Kidney (tissue), 14 donors: Measurements from ENCODE around the gene GPC6. TPM values are rescaled to one million over a fixed set of nuclear protein-coding genes. Genes with fewer than 3 reads are reported as not detected.

Experiments
- DNase-seq, 5 donors: peaks; one replicate each; pipeline ENCODE4 v3.0.0-alpha.2; 2013 to 2020
- FAIRE-seq: peaks from 2 replicates; lab custom pipeline; 2012; peaks lifted over from hg19 to GRCh38; lab: Jason Lieb, UNC
- H3K27ac ChIP-seq, 2 donors: one replicate each; pipeline ENCODE4 v1.7.0; 2013; ENCODE audit warnings: low read depth in 2 of 2, low read length in 2 of 2, inconsistent platforms in 1 of 2
- H3K27me3 ChIP-seq: one replicate; pipeline ENCODE4 v1.7.1; 2013; ENCODE audit warnings: low read length, inconsistent platforms; ENCODE audit not compliant: control insufficient read depth, insufficient read depth
- H3K36me3 ChIP-seq, 3 donors: one replicate each; pipeline versions ENCODE4 v1.7.0 to v1.7.1; 2013; ENCODE audit warnings: low read length in 3 of 3, control low read depth in 1 of 3, inconsistent platforms in 1 of 3; ENCODE audit not compliant: insufficient read depth in 3 of 3, control insufficient read depth in 2 of 3
- H3K4me1 ChIP-seq, 3 donors: one replicate each; pipeline versions ENCODE4 v1.7.0 to v1.7.1; 2013; ENCODE audit warnings: low read length in 3 of 3, inconsistent platforms in 1 of 3, low read depth in 1 of 3; ENCODE audit not compliant: control insufficient read depth in 2 of 3, insufficient read depth in 2 of 3
- H3K4me3 ChIP-seq, 3 donors: one replicate each; pipeline versions ENCODE4 v1.7.0 to v1.8.1; 2013; ENCODE audit warnings: low read length in 3 of 3, control low read depth in 1 of 3, inconsistent platforms in 1 of 3
- H3K9ac ChIP-seq, 3 donors: one replicate each; pipeline versions ENCODE4 v1.7.0 to v1.7.1; 2013; ENCODE audit warnings: low read length in 3 of 3, control low read depth in 1 of 3, inconsistent platforms in 1 of 3
- H3K9me3 ChIP-seq, 3 donors: one replicate each; pipeline versions ENCODE4 v1.7.0 to v1.7.1; 2013; ENCODE audit warnings: low read length in 3 of 3, control low read depth in 1 of 3, inconsistent platforms in 1 of 3; ENCODE audit not compliant: control insufficient read depth in 2 of 3, insufficient read depth in 1 of 3
- intact Hi-C: fragments of 100-400 bp; cut with DNase I; formaldehyde crosslinking; loops from one replicate; pipeline ENCODE4 v1.11.1; 2022
- polyA plus RNA-seq: library from polyadenylated mRNA; stranded (reverse); fragments of 350-450 nt; fragmentation: Illumina TruSeq; extraction: RNeasy Lipid Tissue Mini Kit (QIAGEN cat#74804); gene quantifications from one replicate; pipeline ENCODE4 v1.2.3, GENCODE V29; 2014; ENCODE audit warnings: low read depth, low replicate concordance; ENCODE audit not compliant: insufficient read depth
- total RNA-seq: library from RNA; stranded (reverse); fragmentation: NEBNext Ultra II Directional; extraction: Animal tissue kit (Norgen Biotek cat#: 25700); gene quantifications from one replicate; pipeline ENCODE4 v1.2.1, GENCODE V29; 2021
- TF ChIP-seq, protein P1 (sequence below): IDR thresholded peaks from 3 replicates; pipeline ENCODE4 v1.5.1; 2012; ENCODE audit warnings: mild to moderate bottlenecking, moderate library complexity, borderline replicate concordance; ENCODE audit not compliant: insufficient read depth; ENCODE audit errors: extremely low read depth
- donor health status: control.
- donor health status: control.
- donor health status: control.
- donor health status: control.
- donor health status: control.
- donor health status: DM: yes; HTN: yes; CAD: no.
- donor health status: Normal renal cell carcinoma (clear cell type).

Gene GPC6
- total and polyA plus RNA-seq, 2 donors from 2014 or later = 6.2 to 15.5 TPM

DNA sequence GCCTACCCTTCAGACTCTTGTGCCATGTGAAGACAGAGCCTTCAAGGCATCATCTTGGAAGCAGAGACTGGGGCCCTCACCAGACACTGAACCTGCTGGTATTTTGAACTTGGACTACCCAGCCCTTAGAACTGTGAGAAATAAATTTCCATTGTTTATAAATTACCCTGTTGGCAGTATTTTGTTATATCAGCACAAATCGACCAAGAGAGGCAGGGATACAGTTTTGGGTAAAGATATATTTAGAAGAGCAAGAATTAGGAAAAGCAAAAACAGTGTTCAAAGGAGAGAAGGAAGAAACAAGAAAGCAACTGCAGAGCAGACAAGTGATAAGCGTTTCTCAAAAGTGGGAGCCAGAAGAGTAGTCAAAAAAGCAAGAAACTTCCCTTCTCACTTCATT, 652.1 kb downstream of the GPC6 start:
- Histone ChIP-seq H3K4me3 (no peak overlapping the region), H3K4me1 (no peaks in the 10 kb centered on the region), H3K9ac (no peak overlapping the region), H3K27me3 (no peaks in the 10 kb centered on the region), H3K27ac (no peak overlapping the region), H3K36me3 (no peaks in the 10 kb centered on the region), H3K9me3 (peaks cover 0 to 6% (median 0%) of the 10 kb centered on the region in 3 donors)
- FAIRE-seq = no peak
- TF ChIP-seq, protein P1, sequence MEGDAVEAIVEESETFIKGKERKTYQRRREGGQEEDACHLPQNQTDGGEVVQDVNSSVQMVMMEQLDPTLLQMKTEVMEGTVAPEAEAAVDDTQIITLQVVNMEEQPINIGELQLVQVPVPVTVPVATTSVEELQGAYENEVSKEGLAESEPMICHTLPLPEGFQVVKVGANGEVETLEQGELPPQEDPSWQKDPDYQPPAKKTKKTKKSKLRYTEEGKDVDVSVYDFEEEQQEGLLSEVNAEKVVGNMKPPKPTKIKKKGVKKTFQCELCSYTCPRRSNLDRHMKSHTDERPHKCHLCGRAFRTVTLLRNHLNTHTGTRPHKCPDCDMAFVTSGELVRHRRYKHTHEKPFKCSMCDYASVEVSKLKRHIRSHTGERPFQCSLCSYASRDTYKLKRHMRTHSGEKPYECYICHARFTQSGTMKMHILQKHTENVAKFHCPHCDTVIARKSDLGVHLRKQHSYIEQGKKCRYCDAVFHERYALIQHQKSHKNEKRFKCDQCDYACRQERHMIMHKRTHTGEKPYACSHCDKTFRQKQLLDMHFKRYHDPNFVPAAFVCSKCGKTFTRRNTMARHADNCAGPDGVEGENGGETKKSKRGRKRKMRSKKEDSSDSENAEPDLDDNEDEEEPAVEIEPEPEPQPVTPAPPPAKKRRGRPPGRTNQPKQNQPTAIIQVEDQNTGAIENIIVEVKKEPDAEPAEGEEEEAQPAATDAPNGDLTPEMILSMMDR = no peak
- no peak for DNase-seq
- intact Hi-C loops = no loop called here

DNA sequence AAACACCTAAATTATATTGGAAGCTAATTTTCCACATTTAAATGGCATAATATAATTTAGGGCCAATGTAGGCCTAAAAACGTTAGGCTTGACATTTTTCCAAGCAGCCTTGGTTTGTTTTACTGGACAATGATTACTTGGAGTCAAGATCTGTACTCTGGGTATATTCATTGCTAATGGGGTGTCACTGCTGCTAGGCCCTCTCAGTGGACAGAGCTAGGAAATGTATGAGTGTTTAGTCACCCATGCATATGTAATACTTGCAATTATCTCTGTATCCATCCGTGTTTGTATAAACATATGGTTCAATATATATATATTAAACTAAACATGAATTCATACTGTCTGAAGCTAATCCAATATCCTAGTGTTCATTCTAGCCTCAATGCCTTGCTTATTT, 654.8 kb downstream of the GPC6 start:
- no peak overlapping the region for H3K4me3 ChIP-seq
- FAIRE-seq (no peak), DNase-seq (no peak)
- no peaks in the 10 kb centered on the region for H3K27me3 ChIP-seq
- peaks cover 0 to 6% (median 0%) of the 10 kb centered on the region in 3 donors for H3K9me3 ChIP-seq
- no peak overlapping the region for H3K9ac ChIP-seq
- H3K36me3 ChIP-seq = no peaks in the 10 kb centered on the region
- H3K4me1 ChIP-seq = no peaks in the 10 kb centered on the region
- intact Hi-C loops = no loop called here
- TF ChIP-seq, protein P1 = no peak
- H3K27ac ChIP-seq = no peak overlapping the region

DNA sequence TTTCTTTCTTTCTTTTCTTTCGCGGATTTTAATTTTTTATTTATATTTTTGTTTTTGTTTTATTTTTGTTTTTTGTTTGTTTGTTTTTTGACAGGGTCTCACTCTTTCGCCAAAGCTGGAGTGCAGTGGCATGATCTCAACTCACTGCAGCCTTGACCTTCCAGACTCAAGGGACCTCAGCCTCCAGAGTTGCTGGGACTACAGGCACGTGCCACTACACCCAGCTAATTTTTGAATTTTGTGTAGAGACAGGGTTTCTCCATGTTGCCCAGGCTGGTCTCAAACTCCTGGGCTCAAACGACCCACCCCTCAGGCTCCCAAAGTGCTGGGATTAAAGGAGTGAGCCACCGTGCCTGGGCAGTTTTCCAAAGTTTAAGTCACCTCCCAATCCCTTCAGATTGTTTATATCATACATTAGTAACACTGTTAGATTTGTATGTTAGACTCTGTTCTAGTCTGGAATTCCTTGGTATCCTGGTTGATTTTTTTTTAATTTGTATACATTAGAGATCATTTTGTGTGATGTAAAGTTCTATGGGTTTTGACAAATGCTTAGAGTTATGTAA, 655.6 kb downstream of the GPC6 start:
- Histone ChIP-seq H3K9me3 (peaks cover 0 to 6% (median 0%) of the 10 kb centered on the region in 3 donors), H3K27me3 (no peaks in the 10 kb centered on the region), H3K4me3 (no peak overlapping the region), H3K36me3 (no peaks in the 10 kb centered on the region), H3K27ac (no peak overlapping the region), H3K4me1 (no peaks in the 10 kb centered on the region), H3K9ac (no peak overlapping the region)
- DNase-seq (no peak), FAIRE-seq (no peak)
- TF ChIP-seq, protein P1 = no peak
- intact Hi-C loops = no loop called here
